Smooth muscle cell of the brain vasculature (primary cell): ENCODE measurements around the gene MAMSTR.

Experiments used
- DNase-seq: peaks from one replicate; pipeline ENCODE4 v3.0.0-alpha.2; 2012; ENCODE audit warnings: low read depth, low spot score

MAMSTR gene

GRCh38 chr19:48746110-48746509 lies 26.6 kb upstream of the MAMSTR start:
- DNase-seq, result no peak

GRCh38 chr19:48745208-48745995 lies 25.9 kb upstream of the MAMSTR start:
- peak; percentile 33 for DNase-seq

DNA sequence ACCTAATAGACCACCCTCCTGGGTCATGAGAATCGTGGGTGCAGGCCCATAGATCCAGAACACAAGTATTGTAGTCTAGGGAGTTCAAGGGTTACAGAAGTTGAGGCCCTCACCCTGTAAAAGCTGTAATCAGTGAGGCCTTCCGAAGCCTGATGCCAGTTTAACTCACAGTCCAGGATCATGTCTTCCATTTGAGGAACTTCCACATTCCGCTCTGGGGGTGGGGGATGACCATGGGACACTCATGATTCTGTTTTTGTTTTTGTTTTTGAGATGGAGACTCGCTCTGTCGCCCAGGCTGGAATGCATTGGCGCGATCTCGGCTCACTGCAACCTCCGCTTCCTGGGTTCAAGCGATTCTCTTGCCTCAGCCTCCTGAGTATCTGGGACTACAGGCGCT lies 22.6 kb upstream of the MAMSTR start:
- DNase-seq, result no peak

- no peak for DNase-seq
Observed at GRCh38 chr19:48741129-48741999, 21.8 kb upstream of the MAMSTR start.

DNA sequence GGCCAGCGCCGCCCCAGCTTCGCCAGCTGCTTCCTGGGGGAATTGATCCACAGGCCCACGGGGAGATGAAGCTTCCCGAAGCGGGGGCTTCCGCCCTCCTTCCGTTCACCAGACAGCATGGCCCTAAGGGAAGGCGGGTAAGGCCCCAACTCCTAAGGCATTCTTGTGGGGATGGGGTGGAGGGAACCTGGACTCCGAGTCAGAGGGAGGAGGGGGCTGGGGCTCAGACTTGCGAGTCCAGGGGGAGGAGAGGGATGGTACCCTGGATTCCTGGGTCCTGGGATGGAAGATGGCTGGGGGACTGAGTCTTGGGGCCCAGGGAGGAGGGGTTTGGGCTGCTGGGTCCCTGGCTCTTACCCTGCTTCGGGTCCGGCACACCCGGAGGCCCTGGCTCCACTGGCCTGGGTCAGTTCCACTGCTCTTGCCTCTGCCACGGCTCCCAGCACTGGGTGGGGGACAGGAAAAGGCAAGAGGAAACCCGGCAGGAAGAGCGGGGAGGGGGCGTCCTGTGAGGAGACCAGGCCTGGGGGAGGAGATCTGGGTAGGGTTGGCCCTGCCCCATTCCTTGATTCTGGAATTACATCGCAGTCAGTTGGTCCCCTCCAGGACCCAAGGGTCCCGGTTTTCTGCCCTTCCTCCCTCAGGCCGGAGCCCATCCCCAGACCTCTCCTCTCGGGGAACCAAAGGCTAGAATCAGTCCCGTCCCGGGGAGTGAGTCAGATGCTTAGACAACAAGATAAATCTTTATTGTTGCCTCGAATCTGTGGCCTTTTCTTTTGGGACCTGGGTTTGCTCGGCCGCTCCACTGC lies 20.8 kb upstream of the MAMSTR start, which contains the start of gene RASIP1:
Gene RASIP1, minus strand, starts transcription at position 447 of the 809 bp plus-strand sequence. Its CDS starts 328 bp downstream, at position 119.
- no peak for DNase-seq

DNA sequence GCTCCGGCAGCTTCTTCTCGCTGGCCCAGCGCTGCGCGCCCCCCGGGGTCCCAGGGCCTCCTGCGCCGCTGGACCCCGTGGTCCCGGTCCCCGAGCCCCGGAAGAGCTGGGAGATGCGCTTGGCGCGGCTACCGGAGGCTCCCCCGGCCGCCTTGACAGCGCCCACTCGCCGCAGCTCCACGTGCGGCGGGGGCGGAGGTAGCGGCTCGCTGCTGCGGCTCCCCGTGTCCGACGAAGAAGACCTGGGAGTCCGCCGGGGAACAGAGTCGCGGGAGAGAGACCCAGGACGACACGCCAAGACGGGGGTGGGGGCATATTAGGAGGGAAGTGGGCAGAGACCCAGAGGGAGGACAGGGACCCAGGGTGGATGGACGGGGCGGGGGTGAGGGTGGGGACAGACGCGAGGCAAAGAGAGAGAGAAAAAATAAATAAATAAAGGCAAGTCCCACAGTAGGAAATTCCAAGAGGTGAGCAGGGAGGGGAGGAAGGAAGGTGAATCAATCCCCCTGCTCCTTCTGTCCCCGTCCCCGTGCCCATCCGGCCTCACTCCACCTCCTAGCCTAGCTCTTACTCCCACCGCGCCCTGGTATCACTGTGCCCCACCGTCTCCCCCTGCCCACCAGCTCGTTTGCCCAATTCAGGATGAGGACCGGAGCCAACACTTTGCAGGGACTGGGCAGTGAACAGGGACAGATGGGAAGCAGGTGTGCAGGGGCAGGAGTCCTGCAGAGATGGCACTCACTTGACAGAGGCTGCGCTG lies 20.1 kb upstream of the MAMSTR start:
- DNase-seq, result no peak

- peak; percentile 49 for DNase-seq
Observed at GRCh38 chr19:48738557-48739403, 19.3 kb upstream of the MAMSTR start.

DNA sequence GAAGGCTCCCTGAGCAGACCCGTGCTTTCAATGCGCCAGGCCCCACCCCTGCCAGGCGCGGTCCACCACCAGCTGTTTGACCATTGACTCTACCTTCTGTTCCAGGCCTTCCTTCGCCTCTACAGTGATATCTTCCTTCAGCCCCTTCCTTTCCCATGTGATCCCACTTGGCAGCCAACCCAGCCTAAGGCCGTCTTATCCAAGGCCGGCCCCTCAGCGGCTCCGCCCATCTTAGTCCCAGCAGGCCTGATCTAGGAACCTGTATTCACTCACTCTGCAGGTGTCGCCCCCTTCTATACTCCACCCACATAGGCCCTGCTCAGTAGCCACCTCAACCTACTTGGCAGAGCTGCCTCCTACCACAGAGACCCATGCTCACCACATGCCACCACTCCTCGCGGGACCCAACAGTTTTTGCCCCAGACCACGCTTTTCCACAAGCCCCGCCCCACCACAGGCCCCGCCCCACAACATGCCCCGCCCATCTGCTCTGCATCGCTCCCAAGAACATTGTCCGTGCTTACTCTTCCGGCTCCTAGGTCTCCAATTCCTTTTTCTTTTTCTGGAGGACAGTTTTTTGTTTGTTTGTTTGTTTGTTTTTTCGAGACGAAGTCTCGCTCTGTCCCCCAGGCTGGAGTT lies 18.0 kb upstream of the MAMSTR start:
- no peak for DNase-seq

DNA sequence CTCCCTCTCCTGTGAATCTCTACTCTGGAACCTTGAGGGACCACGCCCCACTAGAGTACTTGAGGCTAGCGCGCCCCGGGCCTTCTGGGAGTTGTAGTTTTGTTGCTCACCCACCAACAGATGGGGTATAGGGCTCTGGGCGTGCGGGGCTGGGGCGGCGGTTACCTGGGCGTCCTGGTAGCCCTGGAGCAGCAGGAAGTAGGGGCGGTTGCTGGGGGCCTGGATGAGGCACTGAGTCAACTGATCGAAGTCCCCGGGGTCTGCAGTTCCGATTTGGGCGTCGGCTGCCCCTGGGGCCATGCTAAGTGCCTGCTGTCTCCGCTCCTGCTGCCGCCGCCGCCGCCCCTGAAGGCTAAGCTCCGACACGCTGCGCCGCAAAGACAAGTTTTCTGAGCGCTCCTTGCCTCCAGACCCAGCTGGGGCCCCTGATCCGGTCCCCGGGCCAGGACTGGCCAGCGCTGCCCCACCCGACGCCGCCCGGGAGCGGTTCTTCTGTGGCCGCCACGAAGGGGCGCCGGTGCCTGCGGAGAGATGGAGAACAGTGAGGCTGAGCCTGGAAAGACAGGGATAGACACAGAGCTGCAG lies 15.6 kb upstream of the MAMSTR start:
- no peak for DNase-seq

DNA sequence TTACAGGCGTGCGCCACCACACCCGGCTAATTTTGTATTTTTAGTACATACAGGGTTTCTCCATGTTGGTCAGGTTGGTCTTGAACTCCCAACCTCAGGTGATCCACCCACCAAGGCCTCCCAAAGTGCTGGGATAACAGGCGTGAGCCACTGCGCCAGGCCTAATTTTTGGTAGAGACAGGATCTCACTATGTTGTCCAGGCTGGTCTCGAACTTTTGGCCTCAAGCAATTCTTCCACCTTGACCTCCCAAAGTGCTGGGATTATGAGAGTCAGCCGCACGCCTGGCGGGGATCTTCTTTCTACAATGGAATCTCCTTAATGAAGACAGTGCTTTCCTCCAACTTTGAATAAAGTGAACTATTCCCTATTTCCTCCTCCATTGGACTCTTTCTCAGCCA lies 15.1 kb upstream of the MAMSTR start:
- DNase-seq, result no peak

DNA sequence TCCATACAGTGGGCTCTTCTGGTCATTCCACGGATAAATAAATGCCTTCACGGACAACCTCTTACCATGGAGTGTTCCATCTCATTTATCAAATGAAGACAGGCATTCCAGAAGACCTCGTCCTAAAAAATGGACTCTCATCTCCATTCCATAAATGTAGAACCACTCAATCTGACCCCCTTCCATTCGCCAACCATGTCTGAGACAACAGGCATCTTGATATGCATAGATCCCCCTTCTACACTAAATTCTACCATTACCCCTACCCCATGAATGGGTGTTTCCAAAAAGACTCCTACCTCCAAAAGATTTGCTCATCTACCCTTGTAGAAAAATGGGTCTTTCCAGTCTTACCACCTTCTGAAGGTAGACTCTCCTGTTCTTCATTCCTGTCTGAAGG lies 11.9 kb upstream of the MAMSTR start:
- no peak for DNase-seq

- no peak for DNase-seq
Observed at GRCh38 chr19:48728911-48729664, 9.6 kb upstream of the MAMSTR start.

GRCh38 chr19:48726556-48726955 lies 7.0 kb upstream of the MAMSTR start:
- no peak for DNase-seq

DNA sequence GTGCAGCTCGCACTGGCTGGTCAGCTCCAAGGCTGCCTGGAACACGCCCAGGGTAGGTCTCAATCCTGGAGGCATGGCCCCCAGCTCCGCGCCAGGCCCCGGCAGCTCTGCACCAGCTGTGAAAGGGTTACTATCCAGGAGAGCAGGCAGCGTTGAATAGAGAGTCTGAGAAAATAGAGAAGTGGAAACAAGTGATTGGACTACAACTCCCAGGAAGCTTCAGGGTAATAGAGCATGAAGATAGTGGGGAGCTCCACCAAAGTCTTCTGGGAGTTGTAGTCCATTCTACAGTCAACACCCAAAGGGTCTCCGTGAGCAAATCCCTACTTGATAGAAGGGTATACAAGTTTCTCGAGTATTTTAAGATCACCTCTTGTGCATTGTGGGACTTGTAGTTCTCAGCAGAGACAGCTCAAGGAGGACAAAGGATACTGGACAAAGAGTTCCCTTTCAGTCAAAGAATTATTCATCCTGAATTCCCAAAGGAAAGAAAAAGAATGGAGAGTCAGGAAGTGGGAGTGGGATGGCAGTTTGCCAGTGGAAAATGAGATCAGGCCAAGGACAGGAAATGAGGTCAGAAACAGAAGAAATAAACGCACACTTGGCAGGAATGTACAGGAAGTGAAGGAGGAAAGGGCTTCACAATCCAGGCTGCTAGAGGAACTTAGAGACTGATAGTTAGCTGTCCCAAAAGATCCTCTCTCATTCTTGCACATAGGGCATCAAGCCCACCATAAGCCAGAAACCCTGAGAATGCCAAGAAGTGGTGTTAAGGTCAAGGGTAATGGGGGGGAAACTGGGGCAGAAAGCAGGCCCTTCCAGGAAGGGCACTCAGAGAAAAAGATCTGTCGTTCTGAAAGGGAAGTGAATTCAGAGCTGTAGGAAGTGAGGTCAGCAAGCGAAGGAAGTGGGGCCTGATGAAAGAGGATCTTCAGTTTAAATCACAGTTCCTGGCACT lies 5.5 kb upstream of the MAMSTR start:
- peak; percentile 74 for DNase-seq

- DNase-seq, result no peak
Observed at GRCh38 chr19:48722196-48722708, 2.7 kb upstream of the MAMSTR start.

DNA sequence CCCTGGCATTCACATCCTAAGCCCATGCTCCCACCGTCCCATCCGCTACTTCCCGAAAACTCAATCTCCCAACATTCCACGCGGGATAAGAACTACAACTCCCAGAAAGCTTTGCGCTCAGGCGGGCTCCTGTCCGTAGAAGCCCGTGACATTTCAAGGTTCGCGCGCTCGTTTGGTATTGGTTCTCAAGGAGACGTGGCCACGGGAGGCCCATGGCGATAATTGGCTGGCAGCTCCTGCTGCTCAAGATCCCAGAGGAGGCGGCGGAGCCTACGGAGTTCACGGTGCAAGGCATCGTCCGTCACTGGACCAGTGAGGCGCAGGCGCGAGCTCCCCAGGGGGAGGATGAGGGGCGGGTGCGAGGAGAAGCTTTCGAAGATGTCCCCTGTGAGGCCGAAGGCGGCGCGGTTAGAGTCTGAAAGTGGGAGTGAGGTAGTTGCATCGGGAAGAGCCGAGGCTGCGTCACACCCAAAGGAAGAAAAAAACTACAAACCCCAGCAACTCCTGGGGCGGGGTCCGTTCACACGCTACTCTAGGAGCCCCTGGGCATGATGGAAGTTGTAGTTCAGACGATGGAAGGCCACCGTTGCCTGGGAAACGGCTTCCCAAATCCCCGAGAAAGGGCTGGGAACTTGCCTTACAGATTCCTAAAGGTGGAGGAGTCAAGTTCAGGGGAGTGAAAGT lies 1.2 kb upstream of the MAMSTR start:
- DNase-seq, result peak; percentile 99

DNA sequence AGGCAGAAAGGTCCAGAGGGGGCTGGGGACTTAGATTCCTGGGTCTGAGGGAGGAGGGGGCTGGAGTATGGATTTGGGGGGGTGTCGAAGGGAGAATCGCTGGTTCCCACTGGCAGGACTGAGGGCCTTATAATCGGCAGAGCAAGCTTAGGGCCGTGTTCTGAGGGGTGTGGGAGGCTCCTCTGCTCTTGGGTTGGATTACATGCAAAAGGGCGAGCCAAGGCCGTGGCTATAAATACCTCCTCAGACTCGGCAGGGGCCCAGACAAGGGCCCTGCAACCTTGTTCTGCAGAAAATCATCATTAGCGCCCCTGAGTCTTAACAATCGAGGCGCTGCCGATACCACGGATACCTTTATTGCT lies 707 bp upstream of the MAMSTR start:
- no peak for DNase-seq
